ENCODE data around the gene TENM4.

GRCh38 chr11:78977009-78977408 is 463.8 kb downstream of the TENM4 start:
- TF ChIP-seq CTCF (IDR thresholded peaks at IDR 0.05) (no peak), POLR2A (IDR thresholded peaks at IDR 0.05) (no peak)

All from Peyer's patch (tissue), 4 donors.